HCT116 (cell line): ENCODE measurements around the gene ADAMTS19. TPM values are rescaled to one million over a fixed set of nuclear protein-coding genes. Genes with fewer than 3 reads are reported as not detected.

Experiments
- ATAC-seq: fragments of 200-7000 bp; cut with Tn5 transposase; 2 replicates; pipeline ENCODE4 v1.9.1; 2020; ENCODE audit warnings: mild to moderate bottlenecking, moderate library complexity
- BruUV-seq: library from RNA; stranded (reverse); fragments of 400-500 nt; replicated peaks from 2 replicates; lab custom pipeline; 2021; lab: Mats Ljungman, UMichigan
- CTCF ChIA-PET: fragments of 300-600 bp; sonication (Branson Sonifier 250); formaldehyde crosslinking; loops from one replicate; lab custom pipeline; 2021; ENCODE audit warnings: antibody characterized with exemption; lab: Charles Lee
- POLR2A ChIA-PET: fragments of 300-600, 350-600 bp; sonication (Branson Sonifier 250); formaldehyde crosslinking; loops from one replicate; lab custom pipeline; 2021; ENCODE audit warnings: antibody characterized with exemption; lab: Charles Lee
- RAD21 ChIA-PET, 2 experiments: fragments of 300-600 bp; sonication (Branson Sonifier 250); formaldehyde crosslinking; loops; one replicate each; lab custom pipeline; 2023; ENCODE audit warnings: low total read pairs in 2 of 2; ENCODE audit not compliant: uncharacterized antibody in 2 of 2, unreplicated experiment in 2 of 2, low non-redundant PET in 1 of 2; lab: Charles Lee
- DNase-seq: peaks from one replicate; pipeline ENCODE4 v3.0.0-alpha.2; 2010; ENCODE audit warnings: low read depth, low spot score
- H2AFZ ChIP-seq: fragments of 200-600 bp; shearing (Covaris generic), sonication (generic); 2 replicates; pipeline ENCODE4 v1.6.1; 2017; ENCODE audit warnings: low read depth, mixed run types, mixed read lengths, antibody characterized with exemption, low read length; ENCODE audit not compliant: poor library complexity, severe bottlenecking
- H3K27ac ChIP-seq: 2 replicates; pipeline ENCODE4 v1.5.1; 2012; ENCODE audit warnings: low read depth, low read length
- H3K27me3 ChIP-seq: fragments of 200-600 bp; sonication (generic); 2 replicates; pipeline ENCODE4 v1.6.1; 2016; ENCODE audit warnings: mixed run types, low read length, mixed read lengths; ENCODE audit not compliant: insufficient read depth
- H3K36me3 ChIP-seq, 2 experiments: fragments of 200-500 bp in 1 of 2; fragments of 200-600 bp in 1 of 2; sonication (Bioruptor generic) in 1 of 2; sonication (generic) in 1 of 2; 2 replicates each; pipeline versions ENCODE4 v1.5.1 to v1.6.1; 2014 to 2016; ENCODE audit warnings: low read length in 2 of 2, inconsistent platforms in 1 of 2, mixed read lengths in 1 of 2, mixed run types in 1 of 2; ENCODE audit not compliant: insufficient read depth in 2 of 2, control insufficient read depth in 1 of 2
- H3K4me1 ChIP-seq, 2 experiments: fragments of 200-600 bp in 1 of 2; sonication (generic) in 1 of 2; 2 replicates each; pipeline versions ENCODE4 v1.5.1 to v1.6.1; 2012 to 2017; ENCODE audit warnings: low read length in 2 of 2, inconsistent platforms in 1 of 2, mild to moderate bottlenecking in 1 of 2, mixed read lengths in 1 of 2, mixed run types in 1 of 2, moderate library complexity in 1 of 2; ENCODE audit not compliant: insufficient read depth in 2 of 2, control insufficient read depth in 1 of 2
- H3K4me2 ChIP-seq: fragments of 200-600 bp; sonication (generic); 2 replicates; pipeline ENCODE4 v1.6.1; 2017; ENCODE audit warnings: mixed run types, low read length, mixed read lengths
- H3K4me3 ChIP-seq, 2 experiments: fragments of 200-600 bp in 1 of 2; sonication (generic) in 1 of 2; replicated peaks in 1 of 2; 2 replicates each; pipeline ENCODE4 v1.5.1; 2011 to 2016; ENCODE audit warnings: low read length in 2 of 2, control low read depth in 1 of 2, low read depth in 1 of 2, mild to moderate bottlenecking in 1 of 2, mixed read lengths in 1 of 2, mixed run types in 1 of 2
- H3K79me2 ChIP-seq: fragments of 200-600 bp; sonication (generic); 2 replicates; pipeline ENCODE4 v1.6.1; 2017; ENCODE audit warnings: mild to moderate bottlenecking, mixed run types, low read length, moderate library complexity, mixed read lengths; ENCODE audit not compliant: insufficient read depth
- H3K9ac ChIP-seq: fragments of 200-600 bp; sonication (generic); 2 replicates; pipeline ENCODE4 v1.6.1; 2016; ENCODE audit warnings: low read length, mixed read lengths
- H3K9me2 ChIP-seq: fragments of 200-600 bp; sonication (generic), shearing (Covaris generic); 2 replicates; pipeline ENCODE4 v1.6.1; 2017; ENCODE audit warnings: mixed run types, mild to moderate bottlenecking, moderate library complexity; ENCODE audit not compliant: insufficient read depth
- H3K9me3 ChIP-seq, 2 experiments: fragments of 200-500 bp in 1 of 2; fragments of 200-600 bp in 1 of 2; sonication (Bioruptor generic) in 1 of 2; sonication (generic) in 1 of 2; 2 replicates each; pipeline ENCODE4 v1.6.1; 2014 to 2017; ENCODE audit warnings: low read length in 2 of 2, mixed read lengths in 2 of 2, inconsistent platforms in 1 of 2, low read depth in 1 of 2, mild to moderate bottlenecking in 1 of 2, mixed run types in 1 of 2, moderate library complexity in 1 of 2; ENCODE audit not compliant: control insufficient read depth in 1 of 2, insufficient read depth in 1 of 2
- H4K20me1 ChIP-seq: fragments of 200-600 bp; sonication (generic), shearing (Covaris generic); 2 replicates; pipeline ENCODE4 v1.6.1; 2017; ENCODE audit warnings: mixed run types, mild to moderate bottlenecking, moderate library complexity; ENCODE audit not compliant: insufficient read depth
- CEBPB ChIP-seq: IDR thresholded peaks from 2 replicates; pipeline ENCODE4 v1.6.1; 2012; ENCODE audit warnings: low read depth
- EGR1 ChIP-seq: IDR thresholded peaks from 2 replicates; pipeline ENCODE4 v1.6.1; 2012; ENCODE audit warnings: low read depth
- EZH2 ChIP-seq: fragments of 200-600 bp; sonication (generic); IDR thresholded peaks from 2 replicates; pipeline ENCODE4 v1.6.1; 2017; ENCODE audit warnings: antibody characterized with exemption, mixed run types
- EZH2phosphoT487 ChIP-seq: fragments of 200-600 bp; IDR thresholded peaks from 2 replicates; pipeline ENCODE4 v1.6.1; 2018; ENCODE audit warnings: antibody characterized with exemption, borderline replicate concordance
- FOSL1 ChIP-seq: IDR thresholded peaks from 2 replicates; pipeline ENCODE4 v1.6.1; 2012; ENCODE audit warnings: low read depth
- JUND ChIP-seq: IDR thresholded peaks from 2 replicates; pipeline ENCODE4 v1.6.1; 2012
- POLR2A ChIP-seq: IDR thresholded peaks from 2 replicates; pipeline ENCODE4 v1.7.0; 2011; ENCODE audit warnings: borderline replicate concordance; ENCODE audit not compliant: insufficient read depth, insufficient read length; ENCODE audit errors: extremely low read depth
- SIN3A ChIP-seq: IDR thresholded peaks from 2 replicates; pipeline ENCODE4 v1.6.1; 2012; ENCODE audit warnings: low read depth
- SP1 ChIP-seq: IDR thresholded peaks from 2 replicates; pipeline ENCODE4 v1.6.1; 2012; ENCODE audit warnings: low read depth
- SRF ChIP-seq: IDR thresholded peaks from 2 replicates; pipeline ENCODE4 v1.6.1; 2012; ENCODE audit warnings: low read depth
- TCF7L2 ChIP-seq: IDR thresholded peaks from 2 replicates; pipeline ENCODE4 v1.7.0; 2011; ENCODE audit warnings: borderline replicate concordance, inconsistent platforms; ENCODE audit not compliant: insufficient read depth, insufficient read length; ENCODE audit errors: extremely low read depth
- YY1 ChIP-seq: IDR thresholded peaks from 2 replicates; pipeline ENCODE4 v1.6.1; 2011; ENCODE audit warnings: low read length, low read depth, moderate library complexity, mild to moderate bottlenecking; ENCODE audit not compliant: insufficient replicate concordance; ENCODE audit errors: extremely low read depth
- ZNF274 ChIP-seq: fragments of 200-500 bp; sonication (Bioruptor generic); IDR thresholded peaks from 2 replicates; pipeline ENCODE4 v1.6.1; 2014; ENCODE audit warnings: mild to moderate bottlenecking, low read depth, low read length, inconsistent platforms
- intact Hi-C: fragments of 100-400 bp; cut with micrococcal nuclease; formaldehyde crosslinking; loops from 2 replicates; pipeline ENCODE4 v1.10.0; 2022
- total RNA-seq: library from RNA; stranded (reverse); gene quantifications from one replicate; pipeline ENCODE4 v1.2.1, GENCODE V29; 2021; ENCODE audit not compliant: unreplicated experiment
- TF ChIP-seq, protein P1 (sequence below): IDR thresholded peaks from 2 replicates; pipeline ENCODE4 v1.6.1; 2011; ENCODE audit warnings: mild to moderate bottlenecking, low read length, moderate library complexity; ENCODE audit not compliant: insufficient replicate concordance; ENCODE audit errors: extremely low read depth
- TF ChIP-seq, protein P2 (sequence below), 3 experiments: fragments of 200-600 bp in 1 of 3; sonication (generic) in 1 of 3; IDR thresholded peaks in 2 of 3; conservative IDR thresholded peaks in 1 of 3; 2 replicates each; pipeline ENCODE4 v1.5.1; 2012 to 2017; ENCODE audit warnings: low read depth in 2 of 3, low read length in 2 of 3, antibody characterized with exemption in 1 of 3, borderline replicate concordance in 1 of 3, control low read depth in 1 of 3, mild to moderate bottlenecking in 1 of 3, mixed read lengths in 1 of 3, mixed run types in 1 of 3, moderate library complexity in 1 of 3; ENCODE audit not compliant: insufficient read depth in 1 of 3
- TF ChIP-seq, protein P3 (sequence below): IDR thresholded peaks from 2 replicates; pipeline ENCODE4 v1.6.1; 2012
- TF ChIP-seq, protein P4 (sequence below): IDR thresholded peaks from 2 replicates; pipeline ENCODE4 v1.6.1; 2012

The ADAMTS19 gene
- total RNA-seq, 1 experiment from 2014 or later, result not detected

DNA sequence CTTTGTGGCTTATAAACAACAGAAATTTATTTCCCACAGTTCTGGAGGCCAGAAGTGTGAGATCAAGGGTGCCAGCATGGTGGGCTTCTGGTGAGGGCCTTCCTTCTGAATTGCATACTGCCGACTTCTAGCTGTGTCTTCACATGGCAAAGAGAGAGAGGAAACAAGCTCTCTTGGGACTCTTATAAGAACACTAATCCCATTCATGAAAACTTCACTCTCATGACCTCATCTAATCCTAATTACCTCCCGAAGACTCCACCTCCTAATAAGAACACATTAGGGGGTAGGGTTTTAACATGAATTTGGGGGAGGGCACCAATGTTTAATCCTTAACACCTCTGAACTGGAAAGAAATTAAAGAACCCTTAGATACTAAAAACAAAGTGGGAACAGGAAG lies 211.9 kb downstream of the ADAMTS19 start:
- DNase-seq (no peak), ATAC-seq (no peak)
- no peak overlapping the region for H3K9ac ChIP-seq
- TF ChIP-seq, protein P1, sequence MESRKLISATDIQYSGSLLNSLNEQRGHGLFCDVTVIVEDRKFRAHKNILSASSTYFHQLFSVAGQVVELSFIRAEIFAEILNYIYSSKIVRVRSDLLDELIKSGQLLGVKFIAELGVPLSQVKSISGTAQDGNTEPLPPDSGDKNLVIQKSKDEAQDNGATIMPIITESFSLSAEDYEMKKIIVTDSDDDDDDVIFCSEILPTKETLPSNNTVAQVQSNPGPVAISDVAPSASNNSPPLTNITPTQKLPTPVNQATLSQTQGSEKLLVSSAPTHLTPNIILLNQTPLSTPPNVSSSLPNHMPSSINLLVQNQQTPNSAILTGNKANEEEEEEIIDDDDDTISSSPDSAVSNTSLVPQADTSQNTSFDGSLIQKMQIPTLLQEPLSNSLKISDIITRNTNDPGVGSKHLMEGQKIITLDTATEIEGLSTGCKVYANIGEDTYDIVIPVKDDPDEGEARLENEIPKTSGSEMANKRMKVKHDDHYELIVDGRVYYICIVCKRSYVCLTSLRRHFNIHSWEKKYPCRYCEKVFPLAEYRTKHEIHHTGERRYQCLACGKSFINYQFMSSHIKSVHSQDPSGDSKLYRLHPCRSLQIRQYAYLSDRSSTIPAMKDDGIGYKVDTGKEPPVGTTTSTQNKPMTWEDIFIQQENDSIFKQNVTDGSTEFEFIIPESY, result no peak
- no peak for TF ChIP-seq SIN3A
- TF ChIP-seq EZH2, result no peak
- TF ChIP-seq POLR2A, result no peak
- TF ChIP-seq, protein P2, sequence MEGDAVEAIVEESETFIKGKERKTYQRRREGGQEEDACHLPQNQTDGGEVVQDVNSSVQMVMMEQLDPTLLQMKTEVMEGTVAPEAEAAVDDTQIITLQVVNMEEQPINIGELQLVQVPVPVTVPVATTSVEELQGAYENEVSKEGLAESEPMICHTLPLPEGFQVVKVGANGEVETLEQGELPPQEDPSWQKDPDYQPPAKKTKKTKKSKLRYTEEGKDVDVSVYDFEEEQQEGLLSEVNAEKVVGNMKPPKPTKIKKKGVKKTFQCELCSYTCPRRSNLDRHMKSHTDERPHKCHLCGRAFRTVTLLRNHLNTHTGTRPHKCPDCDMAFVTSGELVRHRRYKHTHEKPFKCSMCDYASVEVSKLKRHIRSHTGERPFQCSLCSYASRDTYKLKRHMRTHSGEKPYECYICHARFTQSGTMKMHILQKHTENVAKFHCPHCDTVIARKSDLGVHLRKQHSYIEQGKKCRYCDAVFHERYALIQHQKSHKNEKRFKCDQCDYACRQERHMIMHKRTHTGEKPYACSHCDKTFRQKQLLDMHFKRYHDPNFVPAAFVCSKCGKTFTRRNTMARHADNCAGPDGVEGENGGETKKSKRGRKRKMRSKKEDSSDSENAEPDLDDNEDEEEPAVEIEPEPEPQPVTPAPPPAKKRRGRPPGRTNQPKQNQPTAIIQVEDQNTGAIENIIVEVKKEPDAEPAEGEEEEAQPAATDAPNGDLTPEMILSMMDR (IDR thresholded peaks at IDR 0.05 in 2 of 3, conservative IDR thresholded peaks at IDR 0.05 in 1 of 3; ENCODE audit: borderline replicate concordance in 1 of 3, insufficient read depth in 1 of 3, low read depth in 2 of 3, low read length in 2 of 3), result no peak
- no peak for TF ChIP-seq JUND
- TF ChIP-seq, protein P3, sequence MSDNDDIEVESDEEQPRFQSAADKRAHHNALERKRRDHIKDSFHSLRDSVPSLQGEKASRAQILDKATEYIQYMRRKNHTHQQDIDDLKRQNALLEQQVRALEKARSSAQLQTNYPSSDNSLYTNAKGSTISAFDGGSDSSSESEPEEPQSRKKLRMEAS, result no peak
- TF ChIP-seq ZNF274, result no peak
- no peak for TF ChIP-seq CEBPB
- TF ChIP-seq SRF, result no peak
- TF ChIP-seq FOSL1, result no peak
- TF ChIP-seq, protein P4, sequence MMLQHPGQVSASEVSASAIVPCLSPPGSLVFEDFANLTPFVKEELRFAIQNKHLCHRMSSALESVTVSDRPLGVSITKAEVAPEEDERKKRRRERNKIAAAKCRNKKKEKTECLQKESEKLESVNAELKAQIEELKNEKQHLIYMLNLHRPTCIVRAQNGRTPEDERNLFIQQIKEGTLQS, result no peak
- no peak for TF ChIP-seq EZH2phosphoT487
- no peak for TF ChIP-seq SP1
- no peak for TF ChIP-seq TCF7L2
- TF ChIP-seq YY1, result no peak
- no peak for TF ChIP-seq EGR1
- intact Hi-C loops, result no loop called here
- H4K20me1 ChIP-seq, result no peaks in the 10 kb centered on the region
- no peaks in the 10 kb centered on the region for H3K4me1 ChIP-seq
- H3K27ac ChIP-seq, result no peak overlapping the region
- CTCF ChIA-PET, result no interaction called here
- POLR2A ChIA-PET, result interaction anchor here (0.6 kb wide), 1 partner anchor 8 kb away, joined by 3 read pairs; no protein-coding TSS in a partner anchor
- H3K36me3 ChIP-seq, result no peaks in the 10 kb centered on the region
- H2AFZ ChIP-seq, result no peak overlapping the region
- no peak overlapping the region for H3K4me3 ChIP-seq
- no peak overlapping the region for H3K4me2 ChIP-seq
- RAD21 ChIA-PET, result no interaction called here
- no TSS peak for BruUV-seq
- no peaks in the 10 kb centered on the region for H3K27me3 ChIP-seq
- no peaks in the 10 kb centered on the region for H3K9me3 ChIP-seq
- no peaks in the 10 kb centered on the region for H3K9me2 ChIP-seq
- H3K79me2 ChIP-seq, result no peaks in the 10 kb centered on the region
